Fibroblast of skin of left biceps (primary cell): ENCODE measurements around the gene CDC42BPG.
A peak's percentile ranks its signal among the peaks of the same experiment; 100 is the strongest.

Experiments
- DNase-seq, 2 experiments: peaks; one replicate each; pipeline ENCODE4 v3.0.0-alpha.2; 2013; ENCODE audit warnings: low read depth in 2 of 2

Gene CDC42BPG

DNA sequence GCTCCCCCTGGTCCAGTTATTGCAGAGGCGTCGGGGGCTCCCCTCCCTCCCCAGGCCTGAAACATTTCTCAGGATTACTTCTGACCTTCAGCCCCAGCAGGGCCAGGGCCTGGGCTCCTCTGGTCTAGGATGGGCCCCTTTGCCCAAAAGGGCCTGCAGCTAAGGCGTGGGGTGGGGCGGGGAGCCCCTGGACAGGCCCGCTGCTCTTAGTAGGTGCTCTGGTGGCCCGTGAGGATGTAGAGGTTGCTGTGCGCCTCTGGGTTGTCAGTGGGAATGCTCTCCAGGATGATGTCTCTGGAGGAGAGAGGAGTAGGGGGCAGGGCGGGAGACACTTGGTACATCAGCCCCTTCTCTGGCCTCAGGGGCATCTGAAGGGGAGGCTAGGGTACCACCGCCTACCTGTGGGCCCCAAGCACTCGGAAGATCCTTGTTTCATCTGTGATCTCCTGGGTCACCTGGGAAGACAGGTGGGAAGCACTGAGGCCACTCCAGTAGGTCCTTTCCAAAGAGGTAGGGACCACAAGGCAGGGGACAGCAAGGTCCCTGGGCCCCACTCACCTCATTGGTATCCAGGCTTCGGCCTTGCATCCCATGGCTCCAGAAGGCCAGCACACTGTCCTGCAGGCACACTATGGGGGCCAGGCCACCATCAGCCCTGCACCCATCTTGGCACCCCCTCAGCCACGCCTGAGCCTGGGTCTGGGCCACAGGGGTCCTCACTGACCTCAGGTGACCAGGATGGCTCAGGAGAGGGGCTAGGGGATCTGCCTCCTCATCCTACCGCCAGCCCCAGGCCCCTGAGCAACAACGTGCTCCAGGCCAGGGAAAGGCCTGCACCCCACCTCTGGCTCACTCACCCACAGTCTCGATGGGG lies 54.9 kb downstream of the CDC42BPG start:
- DNase-seq: no peak

DNA sequence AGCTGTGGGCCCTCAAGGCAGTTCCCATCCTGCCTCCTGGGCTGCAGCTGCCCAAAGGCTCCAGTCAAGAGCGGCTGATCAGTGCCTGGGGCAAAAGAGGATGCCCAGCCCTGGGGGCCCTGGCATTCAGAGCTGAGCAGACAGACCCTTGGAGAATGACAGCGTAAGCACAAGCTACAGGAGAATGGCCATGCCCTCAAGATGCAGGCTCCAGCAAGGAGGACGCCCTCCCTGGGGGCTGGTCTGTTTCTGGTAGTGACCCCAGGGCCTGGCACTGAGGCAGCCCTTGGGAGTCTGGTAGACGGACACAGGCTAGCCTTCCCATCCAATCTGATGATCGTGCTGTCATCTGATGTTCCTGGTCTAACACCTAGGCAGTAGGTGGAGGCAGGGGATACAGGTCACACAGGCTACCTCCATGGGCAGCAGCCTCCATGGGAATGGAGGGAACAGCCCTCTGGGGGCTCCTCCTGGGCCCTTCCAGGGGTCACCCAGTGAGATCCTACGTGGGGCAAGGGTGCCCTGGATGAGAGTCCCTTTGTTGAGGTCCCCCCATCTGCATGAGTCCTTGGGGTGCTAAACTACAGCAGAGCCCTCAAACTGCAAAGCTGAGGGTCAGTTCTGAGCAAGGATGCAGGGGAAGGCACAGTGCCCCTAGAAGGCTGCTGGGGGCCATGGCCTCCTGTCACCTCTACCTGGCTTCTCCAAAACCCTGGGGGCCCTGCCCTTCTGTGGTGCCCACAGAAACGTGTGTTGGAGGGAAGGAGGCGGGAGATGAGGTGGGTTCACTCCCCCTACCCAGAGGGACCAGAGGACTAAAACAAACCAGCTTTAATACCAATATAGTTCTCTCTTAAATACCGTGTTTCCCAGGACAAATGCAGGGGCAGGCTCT lies 55.9 kb downstream of the CDC42BPG start:
- DNase-seq: no peak

DNA sequence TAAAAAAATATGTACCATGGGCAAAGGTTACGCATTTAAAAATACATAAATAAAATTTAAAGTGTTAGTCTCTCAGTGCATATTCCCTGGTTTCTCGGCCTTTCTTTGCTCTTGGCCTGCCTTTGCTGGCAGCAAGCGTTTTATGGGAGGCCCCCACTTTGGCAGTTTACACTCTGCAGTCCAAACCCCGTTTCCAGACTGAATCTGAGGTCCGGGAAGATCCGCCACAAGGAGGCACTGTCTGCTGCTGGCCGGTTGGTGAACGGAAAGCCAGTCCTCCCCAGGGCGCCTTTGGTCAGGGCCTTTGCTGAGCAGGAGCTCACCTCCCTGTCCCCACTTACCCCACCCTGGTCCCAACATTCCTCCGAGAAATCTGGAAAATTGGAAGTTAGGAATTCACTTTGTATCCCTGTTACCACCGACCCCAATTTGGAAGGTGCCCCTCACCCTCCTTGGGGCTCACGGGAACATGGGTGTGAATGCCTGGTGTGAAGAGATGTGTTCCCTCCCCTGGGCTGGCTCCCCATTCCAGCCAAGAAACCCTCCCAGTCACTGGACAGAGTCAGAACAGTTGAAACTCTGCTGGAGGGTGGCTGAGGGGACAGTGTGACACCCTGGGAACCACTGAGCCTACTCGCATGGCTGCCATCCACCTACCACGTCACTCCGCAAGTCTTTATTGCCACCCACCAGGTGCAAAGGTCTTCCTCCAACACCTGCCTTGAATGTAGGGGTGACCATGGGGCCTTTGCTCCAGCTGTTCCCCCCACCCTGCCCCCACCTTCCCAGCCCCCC lies 56.7 kb downstream of the CDC42BPG start:
- no peak for DNase-seq

DNA sequence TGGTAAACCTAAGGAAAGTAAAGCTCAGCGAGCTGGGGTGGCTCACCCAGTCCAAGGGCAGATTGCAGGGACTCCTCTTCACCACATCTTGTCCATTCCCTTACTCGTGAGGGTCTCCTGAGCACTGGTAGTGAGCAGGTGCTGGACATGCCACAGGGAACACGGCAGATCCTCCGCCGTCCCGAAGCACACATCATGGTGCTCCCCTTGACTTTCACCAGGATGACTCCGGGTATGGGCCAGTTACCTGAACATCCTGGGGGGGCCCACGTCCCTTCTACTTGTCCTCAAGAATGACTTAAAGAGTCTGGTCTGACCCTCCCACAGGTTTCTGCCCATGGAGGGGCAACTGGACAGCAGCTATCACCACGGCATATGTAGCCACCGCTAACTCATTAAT lies 58.1 kb downstream of the CDC42BPG start:
- no peak for DNase-seq

DNA sequence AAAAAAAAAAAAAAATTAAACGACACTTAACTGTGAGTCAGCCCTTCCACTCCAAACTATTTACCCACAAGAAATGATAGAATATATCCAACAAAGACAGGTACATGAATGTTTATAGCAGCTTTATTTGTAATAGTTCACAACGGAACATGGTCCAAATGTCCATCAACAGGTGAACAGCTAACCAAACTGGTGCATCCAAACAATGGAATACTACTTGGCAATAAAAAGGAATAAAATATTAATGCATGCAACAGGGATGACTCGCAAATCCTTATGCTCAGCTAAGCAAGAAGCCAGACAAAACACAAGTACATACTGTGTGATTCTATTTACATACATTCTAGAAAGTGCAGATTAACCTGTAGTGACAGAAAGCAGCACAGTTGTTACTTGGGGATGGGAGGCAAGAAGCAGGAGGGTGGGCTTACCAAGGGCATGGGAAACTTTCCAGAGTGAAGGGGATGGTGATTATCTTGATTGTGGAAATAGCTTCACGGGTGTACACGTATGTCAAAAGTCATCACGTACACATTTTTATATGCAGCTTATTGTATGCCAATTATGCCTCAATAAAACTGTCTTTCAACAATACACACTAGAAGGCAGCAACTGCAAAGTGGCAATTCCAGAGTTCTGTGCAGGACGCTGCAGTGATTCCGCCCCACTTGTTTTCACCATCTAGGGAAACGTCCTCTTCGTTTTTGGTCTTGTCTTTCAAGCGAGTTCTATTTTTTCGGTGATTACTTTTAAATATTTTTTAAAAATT lies 59.5 kb downstream of the CDC42BPG start:
- DNase-seq: no peak

DNA sequence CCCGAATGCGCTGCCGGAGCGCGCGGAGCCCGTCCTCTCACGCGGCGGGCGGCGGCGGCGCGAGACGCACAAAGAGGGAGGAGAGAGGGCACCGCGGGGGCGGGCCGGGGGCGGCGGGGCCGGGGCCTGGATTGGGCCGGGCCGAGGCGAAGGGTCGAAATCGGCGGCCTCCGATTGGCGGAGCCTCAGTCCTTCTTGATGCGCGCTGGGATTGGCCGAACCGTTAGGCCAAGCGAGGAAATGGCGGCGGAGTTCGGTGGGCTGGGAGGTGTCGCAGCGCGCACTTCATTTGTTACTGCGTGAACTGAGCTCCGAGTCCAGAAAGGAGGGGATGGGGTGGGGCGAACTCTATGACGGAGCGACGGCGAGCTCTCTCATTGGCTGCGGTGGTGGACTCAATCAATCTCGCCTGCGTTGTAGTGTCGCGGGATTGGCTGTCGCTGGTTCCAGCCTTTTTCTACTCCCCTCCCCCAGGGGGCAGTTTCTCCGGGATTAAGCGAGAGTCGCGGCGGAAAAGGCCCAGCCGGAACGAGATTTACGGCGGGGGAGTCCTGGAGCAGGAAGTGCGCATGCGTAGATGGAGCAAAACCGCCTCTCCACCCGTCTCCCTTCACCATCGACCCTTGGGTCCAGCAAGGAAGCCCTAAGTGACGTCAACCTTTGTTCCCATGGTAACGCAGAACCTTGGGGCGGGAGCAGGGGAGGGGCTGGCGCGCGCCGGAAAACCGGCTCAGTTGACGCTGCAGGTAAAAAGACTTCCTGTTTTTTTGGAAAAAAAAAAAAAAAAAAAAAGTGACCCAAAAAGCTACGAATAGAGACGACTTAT lies 65.8 kb downstream of the CDC42BPG start, which contains the start of gene SF1:
Gene SF1, minus strand, starts transcription at position 70 of the 826 bp plus-strand sequence. CDS start 150 bp downstream, outside the sequence.
- DNase-seq: peak; percentile 100

DNA sequence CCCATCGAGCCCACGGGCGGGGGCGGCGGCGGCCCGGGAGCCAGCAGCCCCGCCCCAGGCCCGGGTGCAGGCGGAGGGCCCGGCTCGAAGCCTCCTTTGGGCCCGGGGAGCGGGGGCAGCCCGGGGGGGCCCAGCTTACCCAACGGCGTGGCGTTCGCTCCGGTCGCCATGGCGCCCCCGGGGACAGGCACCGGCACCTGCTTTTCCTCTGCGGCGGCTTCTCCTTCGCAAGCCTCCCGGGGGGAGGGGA lies 66.3 kb downstream of the CDC42BPG start:
- no peak for DNase-seq

DNA sequence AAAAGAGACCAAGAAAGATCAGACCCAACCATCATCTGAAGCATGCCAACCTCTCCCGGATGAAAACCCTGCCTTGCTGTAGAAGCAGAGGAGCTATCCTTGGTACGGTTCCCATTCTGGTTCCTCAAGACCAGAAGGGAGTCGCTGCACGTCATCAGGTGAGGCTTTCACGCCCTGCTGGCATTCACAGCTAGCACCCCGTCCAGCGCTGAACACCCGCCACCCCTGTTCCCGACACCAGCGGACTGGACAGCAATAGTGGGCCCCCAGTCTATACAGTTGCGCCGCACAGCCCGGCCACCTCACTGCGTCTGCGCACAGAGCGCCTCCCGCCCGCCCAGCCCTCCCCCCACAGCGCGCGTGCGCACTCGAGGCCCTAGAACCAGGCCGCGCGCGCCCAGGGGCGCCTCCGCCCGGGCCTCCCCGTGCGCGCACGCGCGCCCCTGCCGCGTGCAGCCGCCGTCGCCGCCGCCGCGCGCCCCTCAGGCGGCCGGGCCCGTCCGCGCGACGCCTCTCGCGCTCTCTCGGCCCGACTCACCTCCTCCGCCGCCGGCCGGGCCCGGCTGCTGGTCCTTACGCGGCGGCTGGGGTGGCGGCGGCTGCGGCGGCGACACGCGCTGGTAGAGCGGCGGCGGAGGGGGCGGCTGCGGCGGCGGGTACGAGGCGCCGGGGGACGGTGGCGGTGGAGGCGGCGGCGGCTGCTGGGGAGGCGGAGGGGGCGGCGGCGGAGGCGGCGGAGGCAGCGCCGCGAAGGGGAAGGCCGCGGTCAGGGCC lies 66.8 kb downstream of the CDC42BPG start:
- peak; percentile 47 to 54 for DNase-seq

DNA sequence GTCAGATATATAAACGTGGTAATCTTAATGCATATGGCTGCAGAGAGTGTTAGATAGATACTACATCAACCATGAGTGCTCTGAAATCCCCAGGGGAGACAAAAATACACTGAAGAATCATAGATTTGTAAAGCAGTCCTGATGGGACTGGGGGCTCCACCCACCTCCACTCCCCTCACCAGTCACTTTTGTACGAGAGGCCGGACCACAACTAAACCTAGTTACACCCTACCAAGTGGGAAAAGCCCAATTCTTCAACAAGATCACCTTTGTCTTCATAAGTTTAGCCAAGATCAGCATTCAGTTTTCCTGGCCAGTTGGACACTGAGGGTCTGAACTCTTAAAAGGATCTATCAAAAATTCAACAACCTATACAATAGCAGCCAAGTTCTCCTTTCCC lies 67.6 kb downstream of the CDC42BPG start:
- no peak for DNase-seq

DNA sequence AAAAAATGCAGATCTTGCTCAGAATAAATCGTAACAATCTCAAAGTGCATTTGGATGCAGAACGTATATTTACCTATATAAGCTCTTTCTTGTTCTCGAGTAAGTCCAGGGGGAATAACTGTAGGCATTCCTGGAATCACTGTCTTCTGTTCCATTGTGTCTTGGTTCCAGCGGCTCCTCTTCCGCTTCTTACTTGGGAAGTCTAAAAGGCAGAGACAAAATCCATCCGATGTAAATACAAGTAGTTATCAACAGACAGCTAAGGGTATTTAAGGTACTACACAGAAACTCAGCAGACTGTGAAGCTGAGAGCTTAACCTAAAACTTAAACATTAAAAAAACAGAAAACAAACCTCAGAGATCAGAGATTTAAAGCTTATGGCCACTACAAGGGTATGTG lies 68.0 kb downstream of the CDC42BPG start:
- no peak for DNase-seq

DNA sequence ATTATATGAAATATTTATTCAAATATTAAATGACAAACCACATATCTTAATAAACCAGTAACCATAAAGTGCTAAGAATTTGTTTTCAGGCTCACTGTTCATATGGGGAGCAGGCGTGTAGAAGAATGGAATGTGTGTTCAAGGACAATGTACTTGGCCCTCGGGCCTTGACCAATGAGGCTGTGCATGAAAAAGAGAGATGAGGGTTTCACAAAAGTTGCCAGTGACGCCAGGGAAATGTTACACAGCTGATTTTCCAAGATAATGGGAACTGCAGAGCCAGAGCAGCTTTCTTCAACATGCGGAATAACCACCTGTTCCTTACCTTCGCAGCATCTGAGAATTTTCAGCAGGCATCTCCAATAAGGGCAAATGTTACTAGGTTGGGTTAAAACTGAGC lies 70.3 kb downstream of the CDC42BPG start:
- DNase-seq: no peak
